K562 (cell line): ENCODE measurements around the gene AP1G2. TPM values are rescaled to one million over a fixed set of nuclear protein-coding genes. Genes with fewer than 3 reads are reported as not detected.

Experiments used
- ATAC-seq: fragments of 200-7000 bp; cut with Tn5 transposase; 3 replicates; pipeline ENCODE4 v1.9.1; 2020; ENCODE audit warnings: moderate library complexity
- BruUV-seq: library from RNA; stranded (reverse); fragments of 400-500 nt; replicated peaks from 2 replicates; lab custom pipeline; 2021; lab: Mats Ljungman, UMichigan
- CTCF ChIA-PET: fragments of 300-600 bp; formaldehyde crosslinking; extraction: SDS; loops from one replicate; lab custom pipeline; 2021; ENCODE audit warnings: low intra/inter-chr PET ratio; lab: Yijun Ruan, JAX
- POLR2A ChIA-PET: fragments of 300-600, 350-650 bp; sonication (Branson Sonifier 250); formaldehyde crosslinking; extraction: SDS; loops from one replicate; lab custom pipeline; 2021; ENCODE audit warnings: antibody characterized with exemption, inconsistent platforms; lab: Yijun Ruan, JAX
- DNase-seq, 4 experiments: peaks; one replicate each; pipeline versions ENCODE4 v3.0.0 to v3.0.0-alpha.2; 2011 to 2018; ENCODE audit warnings: low spot score in 3 of 4, mixed read lengths in 3 of 4; ENCODE audit errors: extremely low read depth in 1 of 4
- FAIRE-seq: peaks from 2 replicates; lab custom pipeline; 2011; peaks lifted over from hg19 to GRCh38; lab: Jason Lieb, UNC
- H2AFZ ChIP-seq: 2 replicates; pipeline ENCODE4 v1.6.0; 2011; ENCODE audit warnings: low read depth, low read length, control low read depth, inconsistent platforms
- H3K27ac ChIP-seq: fragments of 200-600 bp; 3 replicates; pipeline ENCODE4 v1.8.0; 2011; ENCODE audit warnings: low read depth, mild to moderate bottlenecking, control low read depth, inconsistent platforms, low read length, moderate library complexity, mixed read lengths; ENCODE audit errors: extremely low read depth
- H3K27me3 ChIP-seq, 2 experiments: fragments of 300-600 bp in 1 of 2; 2 replicates in 1 of 2; 3 replicates in 1 of 2; pipeline versions ENCODE4 v1.6.0 to v1.8.0; 2011; ENCODE audit warnings: inconsistent platforms in 2 of 2, low read length in 2 of 2, mild to moderate bottlenecking in 1 of 2, mixed read lengths in 1 of 2, moderate library complexity in 1 of 2; ENCODE audit not compliant: control insufficient read depth in 2 of 2, insufficient read depth in 2 of 2
- H3K36me3 ChIP-seq: fragments of 300-600 bp; 3 replicates; pipeline ENCODE4 v1.8.0; 2011; ENCODE audit warnings: mild to moderate bottlenecking, low read length, inconsistent platforms; ENCODE audit not compliant: control insufficient read depth, insufficient read depth
- H3K4me1 ChIP-seq, 2 experiments: fragments of 200-600 bp in 1 of 2; replicated peaks in 1 of 2; 2 replicates in 1 of 2; 3 replicates in 1 of 2; pipeline versions ENCODE4 v1.5.1 to v1.8.0; 2011; ENCODE audit warnings: inconsistent platforms in 2 of 2, low read length in 2 of 2, mild to moderate bottlenecking in 1 of 2, mixed read lengths in 1 of 2, moderate library complexity in 1 of 2; ENCODE audit not compliant: control insufficient read depth in 2 of 2, insufficient read depth in 2 of 2
- H3K4me2 ChIP-seq: 2 replicates; pipeline ENCODE4 v1.6.1; 2011; ENCODE audit warnings: low read length, control low read depth, inconsistent platforms, mixed read lengths; ENCODE audit not compliant: insufficient read depth
- H3K4me3 ChIP-seq: fragments of 200-600 bp; sonication (generic), shearing (Covaris generic); 2 replicates; pipeline ENCODE4 v1.5.1; 2016; ENCODE audit warnings: control low read depth, inconsistent platforms
- H3K79me2 ChIP-seq: fragments of 200-600 bp; 3 replicates; pipeline ENCODE4 v1.8.0; 2011; ENCODE audit warnings: low read length, inconsistent platforms; ENCODE audit not compliant: control insufficient read depth, insufficient read depth
- H3K9ac ChIP-seq, 2 experiments: 2 replicates each; pipeline versions ENCODE4 v1.6.0 to v1.6.1; 2011; ENCODE audit warnings: low read depth in 2 of 2, low read length in 2 of 2, control low read depth in 1 of 2, inconsistent platforms in 1 of 2, mild to moderate bottlenecking in 1 of 2, mixed read lengths in 1 of 2; ENCODE audit not compliant: insufficient read depth in 1 of 2
- H3K9me1 ChIP-seq: one replicate; pipeline ENCODE4 v1.6.0; 2011; ENCODE audit warnings: inconsistent platforms, mild to moderate bottlenecking, low read length, moderate library complexity; ENCODE audit not compliant: control insufficient read depth, insufficient read depth
- H3K9me3 ChIP-seq: replicated peaks from 2 replicates; pipeline ENCODE4 v1.5.1; 2011; ENCODE audit warnings: low read depth, low read length, inconsistent platforms; ENCODE audit not compliant: control insufficient read depth, insufficient read depth
- H4K20me1 ChIP-seq: replicated peaks from 2 replicates; pipeline ENCODE4 v1.6.1; 2011; ENCODE audit warnings: low read length, inconsistent platforms, mixed read lengths; ENCODE audit not compliant: control insufficient read depth, insufficient read depth
- ARID3B ChIP-seq: fragments of 250-450 bp; sonication (Bioruptor Pico); IDR thresholded peaks from 2 replicates; pipeline ENCODE4 v1.4.0; 2020; ENCODE audit warnings: borderline replicate concordance
- NCOA2 ChIP-seq, 2 experiments: fragments of 450-650 bp; IDR thresholded peaks; 2 replicates each; pipeline ENCODE4 v1.6.1; 2018; ENCODE audit warnings: mild to moderate bottlenecking in 2 of 2, moderate library complexity in 1 of 2; ENCODE audit not compliant: partially characterized antibody in 2 of 2
- TRIM28 ChIP-seq: fragments of 450-650 bp; IDR thresholded peaks from 2 replicates; pipeline ENCODE4 v1.6.1; 2017
- YY1 ChIP-seq, 3 experiments: IDR thresholded peaks; 2 replicates each; pipeline ENCODE4 v1.6.1; 2011; ENCODE audit warnings: low read length in 2 of 3, mild to moderate bottlenecking in 2 of 3, moderate library complexity in 2 of 3, borderline replicate concordance in 1 of 3, control low read depth in 1 of 3, low read depth in 1 of 3; ENCODE audit not compliant: insufficient read depth in 3 of 3, insufficient replicate concordance in 2 of 3, control insufficient read depth in 1 of 3, insufficient read length in 1 of 3; ENCODE audit errors: extremely low read depth in 1 of 3
- ZNF512 ChIP-seq: IDR thresholded peaks from 2 replicates; pipeline ENCODE4 v1.6.1; 2016; ENCODE audit warnings: missing genetic modification characterization, missing compliant biosample characterization
- WGBS: fragments of 100-300 bp; shearing (Covaris generic); methylation state at CpG from one replicate; pipeline ENCODE4 v1.1.6; 2016; ENCODE audit warnings: low coverage, mixed read lengths; ENCODE audit not compliant: insufficient coverage; ENCODE audit errors: missing lambda C conversion rate; 5-methylcytosine and 5-hydroxymethylcytosine counted together
- in situ Hi-C: fragments of 300-500 bp; cut with MboI; formaldehyde crosslinking; loops from 4 replicates; pipeline ENCODE4 v1.15.0; 2018; ENCODE audit warnings: inconsistent platforms, mixed read lengths
- intact Hi-C: fragments of 100-400 bp; cut with micrococcal nuclease; formaldehyde crosslinking; loops from 2 replicates; pipeline ENCODE4 v1.14.2; 2022
- polyA plus RNA-seq, 8 experiments: library from polyadenylated mRNA; depleted of rRNA in 4 of 8; stranded (reverse) in 5 of 8; unstranded in 3 of 8; fragments of >200 nt; fragmentation: Nextera tagmentation in 2 of 8; fragmentation: Illumina TruSeq in 1 of 8; extraction: Ambion mirVana in 2 of 8; extraction: Trizol in 1 of 8; gene quantifications; 2 replicates each; pipeline versions ENCODE4 v1.2.1 to v1.2.3, GENCODE V29; 2011 to 2014; ENCODE audit warnings: inconsistent platforms in 1 of 8, missing spikeins in 1 of 8
- total RNA-seq, 7 experiments: library from RNA; depleted of rRNA in 6 of 7; stranded (reverse); fragments of >200 nt in 6 of 7; fragmentation: Illumina TruSeq in 2 of 7; extraction: Trizol in 2 of 7; gene quantifications; 2 replicates each; pipeline versions ENCODE4 v1.2.1 to v1.2.3, GENCODE V29; 2011 to 2021; ENCODE audit warnings: low replicate concordance in 1 of 7

The AP1G2 gene
- total and polyA plus RNA-seq, 9 of the 15 experiments (the other 6 are each of a cell fraction or from before 2014, with no cell fraction given): 19.1 to 83.5 (median 33.3) TPM

- TF ChIP-seq NCOA2 (IDR thresholded peaks at IDR 0.05; ENCODE audit: partially characterized antibody in 2 of 2) (no peak), TRIM28 (no peak), ZNF512 (0 out of 2 replicates have a peak, but pooled peaks have one; percentile 23), ARID3B (no peak), YY1 (IDR thresholded peaks at IDR 0.05; ENCODE audit: borderline replicate concordance in 1 of 3, control insufficient read depth in 1 of 3, extremely low read depth in 1 of 3, insufficient read depth in 3 of 3, insufficient read length in 1 of 3, insufficient replicate concordance in 2 of 3, low read depth in 1 of 3, low read length in 2 of 3) (peak in 1 of 3 experiments; percentile 26)
- peaks cover 0 to 3% of the 10 kb centered on the region in 2 experiments; a peak in 2 of 5 replicates for H3K4me1 ChIP-seq
- intact Hi-C loops (no loop called here), in situ Hi-C loops (no loop called here)
- no peak overlapping the region for H3K27ac ChIP-seq
- H3K9ac ChIP-seq: no peak overlapping the region
- H3K79me2 ChIP-seq: no peaks in the 10 kb centered on the region
- ChIA-PET CTCF (interaction anchor here (0.7 to 1.1 kb wide), 2 partner anchors 105 to 164 kb away, joined by 3 read pairs; no protein-coding TSS in a partner anchor), POLR2A (interaction anchor here (0.6 kb wide), 1 partner anchor 184 kb away, joined by 3 read pairs; no protein-coding TSS in a partner anchor)
- H2AFZ ChIP-seq: no peak overlapping the region
- H3K27me3 ChIP-seq: no peaks in the 10 kb centered on the region
- no peaks in the 10 kb centered on the region for H4K20me1 ChIP-seq
- H3K9me3 ChIP-seq: no peaks in the 10 kb centered on the region
- no peaks in the 10 kb centered on the region for H3K9me1 ChIP-seq
- ATAC-seq (0 out of 3 replicates have a peak, but pooled peaks have one; percentile 45), DNase-seq (peak in 1 of 4 experiments; percentile 23), FAIRE-seq (no peak)
- BruUV-seq: no TSS peak
- no peaks in the 10 kb centered on the region for H3K36me3 ChIP-seq
- H3K4me3 ChIP-seq: no peak overlapping the region
- peak overlapping the region; percentile 18; the same call in 1 of the 2 replicates for H3K4me2 ChIP-seq
- WGBS: 37% methylated on average over 13 of the region's 25 CpGs
Observed at GRCh38 chr14:23544511-23545447, 22.8 kb downstream of the AP1G2 start.
